ENCODE measurements around the gene FHAD1.

FHAD1 gene

DNA sequence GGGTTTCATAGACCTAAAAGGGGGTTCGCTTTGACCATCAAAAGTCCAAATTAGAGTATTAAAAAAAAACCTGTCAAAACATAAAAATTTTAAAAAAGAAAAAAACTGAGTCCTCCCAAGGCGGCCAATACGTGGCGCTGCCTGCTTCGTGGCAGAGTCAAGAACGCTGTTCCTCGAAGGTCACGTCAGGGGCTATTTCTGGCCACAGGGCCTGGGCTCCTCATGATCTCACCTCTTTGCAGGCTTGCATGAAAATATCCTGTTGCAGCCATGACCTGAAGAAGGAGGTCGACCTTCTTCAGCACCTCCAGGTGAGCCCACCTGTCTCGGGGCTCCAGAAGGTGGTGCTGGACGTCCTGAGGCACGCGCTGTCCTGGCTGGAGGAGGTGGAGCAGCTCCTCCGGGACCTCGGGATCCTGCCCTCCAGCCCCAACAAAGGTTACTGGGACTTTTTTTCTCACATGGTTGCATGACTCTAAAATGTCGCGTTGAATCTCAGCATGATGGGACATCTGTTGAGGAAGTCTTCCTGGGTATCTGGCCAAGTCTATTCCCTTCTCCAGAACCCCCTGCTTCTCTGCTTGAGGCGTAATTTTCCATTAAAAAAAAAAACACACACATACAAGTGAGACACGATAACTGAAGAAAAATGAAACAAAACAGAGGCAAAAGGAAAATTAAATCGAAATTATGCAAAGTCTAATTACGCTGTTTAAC, 82.2 kb downstream of the FHAD1 start:
- DNase-seq: no peak

DNA sequence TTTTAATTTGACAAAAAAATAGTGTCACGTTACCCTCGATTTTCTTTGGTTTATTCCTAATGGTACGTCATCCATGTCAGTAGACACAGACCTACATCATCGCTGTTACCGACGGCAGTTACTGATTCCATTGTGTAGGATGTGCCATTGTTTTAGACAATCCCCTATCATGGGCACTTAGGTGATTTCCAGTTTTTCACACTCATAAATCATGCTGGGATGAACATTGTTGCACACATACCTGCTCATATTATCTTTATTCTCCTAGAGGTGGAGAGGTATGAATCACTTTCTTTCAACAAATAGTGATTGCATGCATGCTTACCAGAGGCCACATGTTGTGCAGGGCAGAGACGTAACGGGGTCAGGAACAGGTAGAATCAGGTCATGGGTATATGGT, 83.0 kb downstream of the FHAD1 start:
- no peak for DNase-seq

DNA sequence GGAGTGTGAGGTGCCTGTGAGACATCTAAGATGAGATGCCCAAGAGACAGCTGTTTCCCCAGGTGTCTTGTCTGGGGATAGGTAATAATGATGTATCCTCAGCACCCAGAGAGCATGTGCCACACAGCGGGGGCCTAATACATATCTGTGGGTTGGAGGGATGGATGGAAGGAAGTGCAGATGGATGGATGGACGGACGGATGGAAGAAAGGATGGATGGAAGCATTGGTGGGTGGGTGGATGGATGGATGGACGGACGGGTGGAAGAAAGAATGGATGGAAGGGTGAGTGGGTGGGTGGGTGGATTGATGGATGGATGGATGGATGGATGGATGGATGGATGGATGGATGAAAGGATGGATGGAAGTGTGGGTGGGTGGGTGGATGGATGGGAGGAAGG, 84.2 kb downstream of the FHAD1 start:
- DNase-seq: no peak

DNA sequence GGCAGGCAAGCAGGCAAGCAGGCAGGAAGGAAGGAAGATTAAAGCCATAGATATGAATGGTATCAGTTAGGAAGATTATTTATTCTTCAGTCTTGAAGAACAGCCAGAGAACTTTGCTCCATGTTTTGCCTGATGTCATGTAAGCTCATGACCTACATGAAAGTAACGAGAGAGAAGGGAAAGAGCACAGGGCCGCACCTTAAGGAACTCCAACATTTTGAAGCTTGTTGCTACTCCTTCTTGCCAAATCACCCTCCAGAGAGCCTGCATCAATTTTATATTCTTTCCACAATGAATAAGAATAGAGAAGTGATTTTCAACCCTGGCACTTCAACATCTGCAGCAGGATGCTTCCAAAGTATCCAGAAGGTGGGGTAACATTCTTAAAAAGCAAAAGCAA, 84.7 kb downstream of the FHAD1 start:
- DNase-seq: no peak

DNA sequence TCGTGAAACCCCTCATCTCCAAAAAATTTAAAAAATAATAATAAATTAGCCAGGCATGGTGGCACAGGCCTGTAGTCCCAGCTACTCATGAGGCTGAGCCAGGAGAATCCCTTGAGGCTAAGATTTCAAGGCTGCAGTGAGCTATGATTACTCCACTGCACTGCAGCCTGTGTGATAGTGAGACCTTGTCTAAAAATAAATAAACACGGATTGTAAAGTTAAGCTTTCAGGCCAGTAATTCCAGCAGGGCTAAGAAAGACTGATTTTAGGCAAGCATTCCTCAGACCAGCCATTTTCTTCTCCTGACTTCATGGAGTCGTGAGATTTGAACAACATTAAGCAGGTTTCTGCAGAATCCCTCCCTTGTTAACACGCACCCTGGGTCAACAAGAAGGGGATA, 85.5 kb downstream of the FHAD1 start:
- no peak for DNase-seq

DNA sequence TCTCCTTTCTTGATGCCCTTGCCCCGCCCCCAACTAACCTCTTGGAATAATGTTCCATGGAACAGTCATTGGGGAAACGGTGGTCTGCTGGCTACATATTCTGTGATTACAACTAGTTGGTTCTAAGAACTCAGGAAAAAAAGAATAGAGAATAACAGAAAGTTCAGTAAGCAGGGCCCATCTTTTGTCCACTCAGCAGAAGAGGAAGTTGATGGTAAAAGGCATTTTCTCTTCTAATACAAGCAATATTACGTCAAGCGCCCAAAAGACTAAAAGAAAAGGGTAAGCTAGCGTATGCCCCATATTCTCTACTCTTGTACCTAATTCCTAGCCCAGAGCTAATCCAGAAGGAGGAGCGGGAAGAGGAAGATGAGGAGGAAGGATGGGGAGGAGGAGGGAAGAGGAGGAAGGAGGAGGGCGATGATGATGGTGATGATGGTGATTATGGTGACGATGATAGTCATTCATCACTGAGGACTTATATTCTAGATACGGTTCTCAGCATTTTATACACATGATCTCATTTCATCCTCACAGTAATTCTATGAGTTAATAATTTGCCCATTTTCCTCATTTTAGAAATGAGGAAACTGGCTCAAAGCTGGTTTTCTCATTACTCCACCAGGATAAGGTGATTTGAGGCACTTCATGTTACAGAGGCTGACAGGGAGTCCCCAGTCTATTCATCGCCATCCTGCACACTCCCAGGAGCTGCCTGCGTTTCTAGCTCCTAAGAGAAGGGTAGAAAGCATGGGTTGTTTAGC, 86.1 kb downstream of the FHAD1 start:
- DNase-seq: no peak

DNA sequence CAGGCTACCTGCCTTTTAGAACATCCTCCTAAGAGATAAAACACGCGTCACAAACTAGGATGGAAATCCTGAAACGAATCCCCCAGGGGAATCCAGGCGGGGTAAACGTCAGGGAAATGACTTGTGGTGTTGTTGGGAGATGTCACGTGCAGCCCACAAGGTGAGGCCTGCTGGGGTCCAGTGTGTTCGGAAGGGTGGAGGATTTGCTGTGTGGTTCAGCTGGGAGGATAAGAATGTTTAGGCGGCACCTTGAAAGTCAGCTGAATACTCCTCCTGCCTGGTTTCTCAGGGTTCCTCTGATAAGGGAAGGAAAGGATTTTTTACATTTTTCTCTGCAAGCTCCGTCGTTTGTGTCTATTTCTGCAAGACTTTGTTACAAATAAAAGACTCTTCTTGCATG, 88.0 kb downstream of the FHAD1 start:
- DNase-seq: no peak

DNA sequence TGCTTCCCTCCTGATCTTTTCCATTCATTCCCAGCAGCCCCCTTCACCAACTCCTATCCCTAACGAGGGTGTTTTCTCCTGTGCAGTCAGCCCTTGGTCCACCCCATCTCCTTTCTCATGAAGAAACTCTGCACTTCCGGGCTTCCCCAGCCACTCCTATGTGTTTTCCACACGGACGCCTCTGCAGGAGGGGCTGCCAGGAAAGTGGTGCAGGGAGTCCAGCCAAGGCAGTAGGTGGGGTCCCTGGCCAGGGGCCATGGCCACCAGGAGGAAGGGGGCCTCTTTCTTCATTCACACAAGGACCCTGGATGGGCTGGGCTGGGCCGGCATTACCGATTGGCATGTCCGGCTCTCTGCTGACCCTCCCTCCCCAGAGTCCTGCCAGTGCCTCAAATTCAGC, 89.8 kb downstream of the FHAD1 start:
- no peak for DNase-seq

DNA sequence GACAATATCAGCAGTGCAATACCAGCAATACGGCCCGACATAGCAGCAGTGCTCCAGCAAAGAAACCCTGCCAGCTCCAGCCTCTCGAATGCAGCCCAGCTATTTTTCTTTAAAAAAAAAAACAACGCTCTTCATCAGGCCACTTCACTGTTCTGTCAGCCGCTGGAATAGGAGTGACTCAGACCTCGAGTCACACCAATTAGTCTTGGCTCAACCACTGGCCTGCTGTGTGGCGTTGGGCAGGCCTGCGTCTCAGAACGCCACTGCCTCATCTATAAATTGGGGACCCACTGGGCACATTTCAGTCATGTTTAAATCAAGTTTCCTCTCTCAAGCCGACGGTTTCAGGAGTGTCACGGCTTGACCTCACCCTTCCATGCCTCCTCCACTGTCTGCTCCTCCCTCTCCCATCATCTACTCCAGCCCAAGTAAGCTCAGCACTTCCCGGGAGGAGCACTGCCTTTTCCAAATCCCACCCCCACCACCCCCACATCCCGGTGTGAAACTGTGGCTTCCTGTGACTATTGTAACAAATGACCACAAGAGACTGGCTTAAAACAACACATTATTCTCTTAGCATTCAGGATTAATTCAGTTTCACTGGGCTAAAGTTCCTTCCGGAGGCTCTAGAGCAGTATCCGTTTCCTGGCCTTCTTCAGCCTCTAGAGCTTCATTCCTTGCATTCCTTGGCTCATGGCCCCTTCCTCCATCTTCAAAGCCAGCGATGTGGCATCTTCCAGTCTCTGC, 90.8 kb downstream of the FHAD1 start:
- no peak for DNase-seq

DNA sequence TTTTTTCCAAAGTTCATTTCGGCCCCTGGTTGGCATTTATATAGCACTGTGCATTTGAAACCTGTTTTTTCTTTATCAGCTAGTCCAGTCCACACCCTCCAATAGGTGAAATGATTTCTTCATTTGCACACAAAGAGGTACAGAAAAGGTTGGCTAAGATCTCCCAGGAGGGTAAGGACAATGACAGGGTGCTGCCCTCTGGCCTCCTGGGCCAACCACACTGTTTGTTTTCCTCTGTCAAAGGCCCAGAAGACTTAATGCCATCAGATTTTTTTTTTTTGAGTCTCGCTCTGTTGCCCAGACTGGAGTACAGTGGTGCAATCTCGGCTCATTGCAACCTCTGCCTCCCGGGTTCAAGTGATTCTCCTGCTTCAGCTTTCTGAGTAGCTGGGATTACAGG, 92.5 kb downstream of the FHAD1 start:
- DNase-seq: no peak

DNA sequence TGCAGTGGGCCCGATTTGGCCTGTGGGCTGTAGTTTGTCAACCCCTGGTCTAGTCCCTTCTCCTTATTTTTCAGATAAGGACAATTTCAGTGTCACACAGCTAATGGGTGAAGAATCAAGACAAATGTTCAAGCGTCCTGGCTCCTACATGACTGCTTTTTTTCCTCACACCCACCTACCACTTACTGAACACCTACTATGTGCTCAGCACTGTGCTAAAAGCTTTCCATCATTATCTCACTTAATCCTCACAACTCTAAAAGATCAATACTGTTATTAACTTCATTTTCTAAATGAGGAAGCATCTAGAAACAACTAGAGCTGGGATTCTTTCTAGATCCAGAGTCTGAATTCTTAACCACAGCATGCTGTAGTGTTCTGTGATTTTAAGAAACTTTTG, 94.2 kb downstream of the FHAD1 start:
- DNase-seq: no peak

DNA sequence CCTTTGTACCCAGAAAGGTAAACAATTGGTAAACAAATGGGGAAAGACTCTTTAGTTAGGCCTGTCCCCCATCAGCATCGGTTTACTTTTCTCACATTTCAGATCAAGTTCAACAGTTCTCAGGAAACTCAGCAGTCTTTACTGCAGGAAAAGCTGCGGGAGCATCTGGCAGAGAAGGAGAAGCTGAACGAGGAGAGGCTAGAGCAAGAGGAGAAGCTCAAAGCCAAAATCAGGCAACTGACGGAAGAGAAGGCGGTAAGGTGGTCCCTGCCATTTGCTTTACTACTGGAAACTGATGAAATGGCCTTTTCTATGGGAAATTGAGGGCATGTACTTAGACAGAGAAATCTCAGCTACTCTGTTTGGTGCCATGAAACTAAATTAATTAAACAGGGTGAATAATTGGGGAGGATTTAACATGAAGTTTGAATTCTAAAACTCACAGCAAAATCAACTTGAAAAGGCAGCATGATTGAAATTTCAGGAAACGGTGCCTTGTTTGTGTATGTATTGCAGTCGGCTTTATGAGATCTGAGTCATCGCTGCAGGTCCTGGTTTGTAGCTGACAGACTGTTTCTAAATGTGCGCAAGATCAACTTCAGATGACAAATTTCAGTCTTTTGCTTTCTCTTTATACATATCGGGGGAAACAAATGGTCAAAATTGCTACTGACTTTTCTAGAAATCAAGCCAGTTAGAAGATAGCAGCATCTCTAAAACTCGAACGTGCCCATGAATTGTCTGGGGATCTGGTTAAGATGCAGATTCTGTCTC, 94.8 kb downstream of the FHAD1 start:
- no peak for DNase-seq

DNA sequence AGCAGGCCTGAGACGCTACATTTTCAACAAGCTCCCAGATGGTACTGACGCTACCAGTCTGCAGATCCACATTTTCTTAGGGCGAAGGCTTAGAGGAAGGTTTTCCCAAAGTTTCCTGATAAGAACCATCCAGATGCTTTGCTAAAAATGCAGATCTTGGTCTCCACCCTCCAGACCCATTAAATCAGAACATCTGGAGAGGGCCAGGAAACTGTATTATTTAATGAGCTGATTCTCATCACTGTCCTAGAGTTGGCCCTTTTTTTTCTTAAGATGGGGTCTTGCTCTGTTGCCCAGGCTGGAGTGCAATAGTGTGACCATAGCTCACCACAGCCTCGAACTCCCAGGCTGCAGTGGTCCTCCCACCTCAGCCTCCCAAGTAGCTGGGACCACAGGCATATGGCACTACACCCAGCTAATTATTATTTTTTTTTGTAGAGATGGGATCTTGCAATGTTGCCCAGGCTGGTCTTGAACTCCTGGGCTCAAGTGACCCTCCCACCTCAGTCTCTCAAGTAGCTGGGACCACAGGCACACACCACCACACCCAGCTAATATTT, 95.5 kb downstream of the FHAD1 start:
- no peak for DNase-seq

DNA sequence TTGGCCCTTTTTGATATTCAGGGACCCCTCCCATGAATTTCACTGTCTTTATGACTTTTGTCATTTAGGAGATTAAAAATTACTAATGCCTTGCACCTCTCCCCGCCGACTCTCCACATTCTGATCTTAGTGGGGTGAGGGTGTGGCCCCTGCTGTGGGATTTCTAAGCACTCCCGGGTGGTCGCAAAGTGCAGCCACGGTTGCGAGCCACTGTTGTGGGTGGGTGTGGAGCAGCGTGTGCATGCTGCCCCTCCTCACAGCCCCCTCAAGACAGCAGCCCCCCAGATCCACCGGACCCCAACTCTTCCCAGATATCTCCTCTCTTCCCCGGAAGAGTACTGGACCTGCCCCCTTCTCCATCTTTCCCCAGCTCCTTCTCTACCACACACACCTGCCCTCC, 96.1 kb downstream of the FHAD1 start:
- DNase-seq: no peak

DNA sequence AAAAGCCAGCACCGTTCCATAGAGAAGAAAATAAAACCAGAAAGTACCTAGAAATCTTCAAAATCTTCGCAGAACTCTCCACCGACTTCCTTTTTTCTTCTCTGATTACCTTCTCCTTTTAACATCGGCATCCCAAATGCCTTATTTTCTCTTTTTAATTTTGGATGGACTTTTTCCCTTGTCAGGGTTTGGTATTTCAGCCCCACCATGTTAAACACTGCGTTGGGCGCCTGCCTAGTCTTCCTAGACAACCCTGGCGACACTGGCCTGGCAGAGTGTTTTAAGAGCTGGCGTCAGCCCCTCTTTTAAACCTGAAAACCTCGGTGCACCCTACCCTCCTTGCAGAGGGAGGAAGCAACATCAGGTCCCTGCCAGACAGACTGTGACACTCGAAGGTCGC, 96.7 kb downstream of the FHAD1 start:
- DNase-seq: no peak

DNA sequence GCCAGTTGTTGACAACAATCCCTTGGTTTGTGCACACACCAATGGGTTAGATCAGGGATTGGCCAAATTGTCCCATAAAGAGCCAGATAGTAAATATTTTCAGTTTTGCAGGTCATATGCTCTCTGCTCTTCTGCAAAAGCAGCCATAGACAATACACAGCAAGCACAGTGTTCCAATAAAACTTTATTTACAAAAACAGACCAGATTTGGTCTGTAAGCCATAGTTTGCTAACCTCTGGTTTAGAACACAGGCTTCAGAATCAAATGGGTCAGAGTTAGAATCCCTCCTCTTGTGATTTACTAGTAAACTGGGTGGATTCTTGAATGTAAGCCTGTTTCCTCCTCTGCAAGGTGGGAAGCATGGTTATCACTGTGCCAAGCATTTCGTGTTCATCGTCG, 97.4 kb downstream of the FHAD1 start:
- DNase-seq: no peak

DNA sequence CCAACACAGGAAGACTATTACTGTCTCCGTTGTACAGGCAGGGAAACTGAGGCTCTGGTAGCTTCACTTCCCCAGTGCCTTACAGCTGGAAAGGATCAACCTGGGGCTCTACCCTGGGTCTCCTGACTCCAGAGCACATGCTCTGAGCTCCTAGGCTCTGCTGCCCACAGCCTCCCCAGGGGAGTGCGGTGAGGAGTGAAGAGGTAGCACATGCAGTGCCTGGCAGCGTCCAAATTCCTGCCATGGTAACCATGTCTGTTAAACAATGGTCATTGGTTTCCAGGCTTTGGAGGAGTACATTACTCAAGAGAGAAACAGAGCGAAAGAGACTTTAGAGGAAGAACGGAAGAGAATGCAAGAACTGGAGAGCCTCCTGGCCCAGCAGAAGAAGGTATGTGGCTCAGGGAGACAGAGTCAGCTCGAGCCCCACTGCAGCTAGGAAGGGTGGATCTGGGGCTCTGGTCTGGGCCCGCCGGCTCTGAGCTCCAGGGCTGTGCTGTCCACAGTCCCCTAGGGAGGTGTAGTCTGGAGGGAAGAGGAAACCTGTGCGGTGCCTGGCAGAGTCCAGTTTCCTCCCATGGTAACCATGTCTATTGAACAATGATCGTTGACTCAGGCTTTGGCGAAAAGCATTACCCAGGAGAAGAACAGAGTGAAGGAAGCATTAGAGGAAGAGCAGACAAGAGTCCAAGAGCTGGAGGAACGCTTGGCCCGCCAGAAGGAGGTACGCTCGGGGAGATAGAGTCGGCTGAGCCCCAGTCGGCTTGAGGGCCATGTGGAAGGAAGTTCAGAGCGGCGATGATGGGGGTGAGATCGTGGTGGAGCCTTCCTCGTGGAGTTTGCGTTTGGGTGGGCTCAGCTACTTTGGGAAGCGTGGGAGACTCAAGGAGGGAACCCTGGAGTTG, 98.0 kb downstream of the FHAD1 start:
- DNase-seq: no peak

DNA sequence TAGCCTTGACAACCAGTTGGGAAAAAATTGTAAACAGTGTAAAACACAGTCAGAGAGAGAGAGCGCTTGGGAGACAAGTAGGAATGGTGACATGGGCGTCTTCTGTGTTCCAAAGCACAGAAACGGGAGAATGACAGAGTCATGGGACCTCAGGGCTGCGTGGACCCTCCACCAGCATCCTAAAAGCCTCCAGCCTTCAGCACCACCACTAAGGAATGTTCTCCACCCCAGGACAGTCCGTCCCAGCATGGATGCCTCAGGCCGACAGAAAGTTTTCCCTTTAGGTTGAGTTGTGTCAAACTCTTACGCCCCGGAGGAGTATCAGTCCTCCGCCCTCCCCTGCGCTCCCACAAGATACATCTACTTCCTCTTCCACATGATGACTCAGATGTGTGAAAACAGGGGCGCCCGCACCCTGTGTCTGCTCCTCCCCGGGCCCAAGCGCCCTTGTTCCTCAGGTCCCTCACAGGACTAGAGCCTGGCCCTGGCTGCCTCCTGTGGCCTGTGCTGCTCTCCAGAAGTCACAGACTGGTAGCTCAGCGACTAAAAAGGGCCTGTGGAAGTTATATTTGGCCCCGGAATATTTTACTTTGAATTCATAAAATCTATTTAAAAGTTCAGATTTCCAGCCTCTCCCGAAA, 98.8 kb downstream of the FHAD1 start:
- DNase-seq: peak; percentile 59

DNA sequence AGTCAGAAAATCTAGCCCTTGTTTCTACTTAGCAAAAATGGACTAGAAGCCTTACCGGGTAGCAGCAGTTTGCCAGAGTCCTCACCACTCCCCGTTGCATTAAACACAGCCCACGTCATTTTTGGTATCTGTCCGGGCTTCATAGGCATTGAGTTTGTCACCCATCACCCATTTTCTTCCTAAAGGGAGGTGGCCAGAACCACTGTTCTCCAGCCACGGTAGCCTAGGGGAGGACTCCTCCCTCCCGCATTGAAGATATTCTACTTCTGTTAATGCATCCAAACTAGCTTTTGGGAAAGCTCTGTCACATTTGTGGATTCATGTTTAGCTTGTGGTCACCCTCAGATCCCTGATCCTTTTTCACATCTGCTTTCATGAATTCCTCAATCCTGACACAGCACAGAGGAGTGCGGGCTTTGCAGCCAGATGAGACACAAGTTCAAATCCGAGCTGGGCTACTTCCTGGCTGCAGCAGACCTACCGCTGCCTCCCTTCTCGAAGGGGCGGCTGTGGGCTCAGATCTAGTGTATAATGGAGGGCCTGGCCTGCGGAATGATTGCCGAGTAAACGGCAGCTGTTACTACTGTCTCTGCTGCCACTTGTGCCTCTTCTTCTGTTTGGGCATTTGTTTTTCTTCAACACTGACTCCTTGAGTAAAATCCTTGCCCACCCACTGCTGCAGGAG, 99.5 kb downstream of the FHAD1 start:
- DNase-seq: no peak

DNA sequence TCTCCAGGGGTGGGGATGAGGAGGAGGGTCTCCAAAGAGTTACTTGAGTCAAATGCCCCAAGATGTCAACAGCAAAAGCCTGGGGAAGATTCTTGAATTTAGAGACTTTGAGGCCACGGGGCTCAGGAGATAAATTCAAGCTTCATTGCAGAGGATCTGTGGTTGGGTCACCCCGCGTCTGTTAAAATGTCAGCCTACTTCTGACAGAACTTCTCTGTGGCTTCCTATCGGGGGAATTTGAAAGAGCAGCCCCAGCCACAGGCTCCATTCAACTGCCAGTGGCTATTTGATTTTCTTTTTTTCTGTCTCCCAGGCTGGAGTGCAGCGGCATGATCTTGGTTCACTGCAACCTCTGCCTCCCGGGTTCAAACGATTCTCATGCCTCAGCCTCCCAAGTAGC, 100.2 kb downstream of the FHAD1 start:
- DNase-seq: no peak

DNA sequence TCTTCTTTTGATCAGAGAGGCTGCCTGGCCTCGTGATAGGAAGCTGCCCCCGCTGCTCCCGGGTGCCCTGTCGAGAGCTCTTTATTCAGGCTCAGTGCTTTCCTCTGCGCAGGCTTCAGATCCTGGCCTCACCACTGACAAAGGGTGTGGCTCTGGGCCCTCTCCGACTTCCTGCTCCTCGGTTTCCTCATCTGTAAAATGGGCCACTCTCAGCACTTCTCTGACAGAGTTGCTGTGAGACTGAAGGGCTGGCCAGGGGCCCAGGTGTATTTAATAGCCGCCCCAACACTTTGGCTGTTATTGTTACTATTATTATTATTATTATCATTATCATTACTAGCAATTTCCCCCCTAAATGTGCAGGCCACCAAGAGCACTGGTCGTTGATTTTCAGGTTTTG, 101.6 kb downstream of the FHAD1 start:
- no peak for DNase-seq
